H1 (cell line): ENCODE results near the gene NEDD4L. TPM values are rescaled to one million over a fixed set of nuclear protein-coding genes. Genes with fewer than 3 reads are reported as not detected.

Source experiments
- CEBPB ChIP-seq: IDR thresholded peaks from 2 replicates; pipeline ENCODE4 v1.6.1; 2012; ENCODE audit warnings: low read depth, low read length
- CREB1 ChIP-seq: IDR thresholded peaks from 2 replicates; pipeline ENCODE4 v1.6.1; 2012; ENCODE audit warnings: inconsistent platforms
- RFX5 ChIP-seq: IDR thresholded peaks from 2 replicates; pipeline ENCODE4 v1.6.1; 2011; ENCODE audit warnings: low read depth, low read length, improper control_type of control experiment, borderline replicate concordance
- polyA plus RNA-seq, 7 experiments: library from polyadenylated mRNA; depleted of rRNA in 3 of 7; stranded (reverse) in 5 of 7; unstranded in 2 of 7; fragments of >200 nt in 5 of 7; fragments of 200-250 nt in 2 of 7; gene quantifications; 1 replicate in 5 of 7; 2 replicates in 1 of 7; 4 replicates in 1 of 7; pipeline versions ENCODE4 v1.2.1 to v1.2.3, GENCODE V29; 2011 to 2013; ENCODE audit warnings: missing spikeins in 2 of 7, mixed read lengths in 2 of 7
- total RNA-seq: library from RNA; stranded (reverse); fragmentation: NEBNext Ultra II Directional; extraction: Animal tissue kit (Norgen Biotek cat#: 25700); gene quantifications from 2 replicates; pipeline ENCODE4 v1.2.1, GENCODE V29; 2021

Gene NEDD4L
- total and polyA plus RNA-seq, 2 of the 8 experiments (the other 6 are each of a cell fraction or from before 2014, with no cell fraction given), result 37.3 to 69.8 TPM

DNA sequence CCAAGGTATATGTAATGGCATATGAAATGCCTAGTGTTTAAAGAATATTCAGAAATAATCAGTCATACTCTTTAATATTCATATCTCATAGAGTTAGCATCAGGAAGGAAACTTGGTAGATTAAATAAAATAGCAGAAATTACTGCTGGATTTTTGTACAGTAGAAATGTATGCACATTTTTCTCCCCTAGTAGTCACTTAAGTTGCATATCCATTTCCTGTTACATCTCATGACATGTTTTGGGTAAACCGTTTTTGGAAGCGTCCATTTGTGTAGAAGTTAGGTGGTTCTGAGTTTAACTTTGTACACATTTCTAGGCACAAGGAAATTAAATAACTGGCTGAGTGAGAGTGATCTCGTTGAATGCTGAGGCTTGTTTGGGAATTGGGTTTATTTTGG is 21.9 kb downstream of the NEDD4L start (continued):
- TF ChIP-seq CEBPB (no peak), CREB1 (no peak), RFX5 (no peak)
